GM19240 (cell line): ENCODE results near the gene RNF31.

Experiments
- DNase-seq: peaks from one replicate; pipeline ENCODE4 v3.0.0; 2011; ENCODE audit warnings: low spot score; ENCODE audit not compliant: insufficient read length

The RNF31 gene

DNA sequence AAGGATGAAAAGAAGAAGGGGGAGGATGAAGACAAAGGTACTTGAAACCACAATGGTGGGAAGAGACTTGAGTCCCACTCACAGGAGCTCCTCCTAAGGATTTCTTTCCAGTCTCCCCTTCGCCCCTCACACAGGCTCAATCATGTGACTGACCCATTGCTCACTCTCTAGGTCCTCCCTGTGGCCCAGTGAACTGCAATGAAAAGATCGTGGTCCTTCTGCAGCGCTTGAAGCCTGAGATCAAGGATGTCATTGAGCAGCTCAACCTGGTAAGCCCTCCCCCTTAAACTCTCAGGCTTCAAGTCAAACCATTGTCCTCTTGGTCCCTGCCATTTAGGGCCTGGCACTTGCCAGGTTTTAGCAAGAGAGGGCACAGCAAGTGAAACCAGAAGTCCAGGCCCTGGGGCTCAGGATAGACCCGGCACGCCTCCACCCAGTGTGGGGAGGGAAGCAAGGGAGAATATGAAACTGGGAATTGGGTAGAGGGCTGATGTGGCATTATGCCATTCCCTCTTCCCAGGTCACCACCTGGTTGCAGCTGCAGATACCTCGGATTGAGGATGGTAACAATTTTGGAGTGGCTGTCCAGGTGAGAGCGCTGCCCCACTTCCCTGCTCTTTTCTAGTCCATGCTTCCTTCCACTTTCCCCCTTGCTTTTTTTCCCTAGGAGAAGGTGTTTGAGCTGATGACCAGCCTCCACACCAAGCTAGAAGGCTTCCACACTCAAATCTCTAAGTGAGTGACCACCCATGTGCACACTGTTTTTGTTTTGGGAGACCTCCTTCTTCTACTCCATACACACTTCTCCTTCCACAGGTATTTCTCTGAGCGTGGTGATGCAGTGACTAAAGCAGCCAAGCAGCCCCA, 9.5 kb upstream of the RNF31 start:
- no peak for DNase-seq

GRCh38 chr14:24138396-24139271, 8.7 kb upstream of the RNF31 start:
- no peak for DNase-seq

GRCh38 chr14:24139272-24139934, 7.9 kb upstream of the RNF31 start:
- no peak for DNase-seq

DNA sequence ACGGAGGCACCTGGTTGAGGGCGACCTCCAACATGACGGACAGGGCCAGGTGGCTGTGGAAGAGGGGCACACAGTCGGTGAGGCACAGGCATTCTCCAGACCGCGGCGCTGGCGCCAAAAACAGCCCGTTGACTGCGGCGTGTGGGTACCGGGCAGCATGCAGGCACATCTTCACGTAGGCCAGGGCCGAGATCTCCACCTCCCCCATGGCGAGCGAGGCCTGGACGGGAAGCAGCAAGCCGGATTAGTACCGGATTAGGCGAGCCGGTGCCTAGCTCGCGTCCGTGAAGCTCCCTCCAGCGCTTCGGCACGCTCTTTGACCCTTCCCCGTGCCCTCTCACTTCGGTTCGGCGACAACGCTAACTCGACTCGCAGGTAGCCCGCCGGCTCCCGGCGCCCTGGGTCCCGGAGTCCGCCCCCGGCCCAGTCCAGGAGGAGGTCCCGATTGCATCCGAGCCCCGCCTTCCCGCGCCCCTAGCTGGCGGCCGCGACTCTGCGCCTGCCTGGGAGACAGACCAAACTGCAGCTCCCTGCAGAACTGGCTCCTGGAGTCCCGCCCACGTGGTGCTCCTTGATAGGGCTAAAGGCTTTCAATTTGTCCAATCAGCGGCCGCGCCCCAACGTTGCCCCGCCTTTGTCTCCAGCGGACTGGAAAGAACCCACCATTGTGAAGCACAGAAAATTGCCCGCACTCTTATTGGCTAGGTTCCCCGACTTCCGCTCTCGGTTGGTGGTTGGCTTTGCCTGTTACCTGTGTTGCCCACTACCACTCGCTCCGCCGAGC, 6.0 kb upstream of the RNF31 start, which contains the start of gene EMC9:
TSS of gene EMC9 (minus strand) at position 495 of the 784 bp plus-strand sequence. CDS start at position 208, 287 bp downstream.
- DNase-seq = peak; percentile 94

DNA sequence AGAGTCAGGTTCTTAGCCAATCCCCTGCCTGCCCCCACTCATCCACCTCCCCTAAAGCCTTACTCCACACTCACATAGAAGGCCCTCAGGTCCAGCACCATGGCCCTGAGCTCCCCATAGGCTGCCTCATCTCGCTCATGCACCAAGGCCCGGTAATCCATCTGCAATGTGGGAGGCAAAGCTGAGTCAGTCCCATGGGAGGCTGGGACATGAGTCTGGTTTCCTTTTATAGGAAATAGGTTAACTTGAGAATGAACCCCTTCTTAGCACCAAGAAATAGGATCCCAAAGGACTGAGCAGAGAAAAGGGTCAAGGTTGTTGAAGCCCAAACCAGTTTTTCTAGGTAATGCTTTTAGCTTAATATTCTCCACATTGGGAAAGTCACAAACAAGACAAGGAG, 3.8 kb upstream of the RNF31 start:
- DNase-seq = no peak

DNA sequence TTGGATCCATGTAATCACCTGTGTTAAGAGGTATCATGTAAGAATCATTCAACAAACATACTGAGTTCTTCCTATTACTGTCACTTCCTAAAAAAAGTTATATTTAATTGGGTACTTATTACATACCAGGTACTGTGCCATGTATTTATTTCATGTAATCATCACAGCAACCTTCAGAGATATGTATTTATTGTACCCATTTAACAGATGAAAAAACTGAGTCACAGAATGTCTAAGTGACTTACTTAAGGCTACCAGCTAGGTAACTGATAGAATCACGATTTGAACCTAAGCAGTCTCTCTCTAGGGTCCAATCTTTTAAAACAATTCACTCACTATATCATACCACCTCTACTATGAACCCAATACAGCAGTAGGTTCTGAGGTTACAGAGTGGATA, 2.8 kb upstream of the RNF31 start:
- no peak for DNase-seq

GRCh38 chr14:24145219-24145618, 2.1 kb upstream of the RNF31 start:
- no peak for DNase-seq

GRCh38 chr14:24145690-24146452, 1.4 kb upstream of the RNF31 start:
- DNase-seq = no peak

DNA sequence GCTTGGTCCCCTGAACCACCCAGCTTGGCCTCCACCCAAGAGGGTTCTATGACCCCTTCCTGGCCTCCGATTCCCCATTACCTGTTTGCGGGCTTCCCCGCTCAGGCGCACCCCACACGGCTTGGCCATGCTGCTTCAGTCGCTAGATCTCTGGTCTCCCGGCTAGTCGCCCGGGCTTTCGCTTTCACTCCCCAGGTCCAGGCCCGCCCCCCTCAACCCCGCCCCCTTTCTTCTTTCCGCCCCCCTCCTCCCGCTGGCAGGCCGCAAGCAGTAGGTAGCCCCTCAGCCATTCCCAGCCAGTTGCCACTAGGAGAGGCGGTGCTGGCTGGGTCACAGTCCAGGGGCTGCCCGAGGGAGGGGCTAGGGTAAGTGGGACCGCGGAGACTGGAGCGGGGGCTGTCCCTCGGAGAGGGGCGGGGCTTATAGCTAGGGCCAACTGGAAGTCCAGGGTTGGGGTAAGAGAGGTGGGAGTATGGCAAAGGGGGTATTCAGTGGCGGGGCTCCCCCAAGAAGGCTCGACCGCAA, 783 bp upstream of the RNF31 start, which contains the start of gene PSME2:
TSS of gene PSME2 (minus strand) at position 158 of the 525 bp plus-strand sequence. CDS start at position 129, 29 bp downstream.
- peak; percentile 94 for DNase-seq

DNA sequence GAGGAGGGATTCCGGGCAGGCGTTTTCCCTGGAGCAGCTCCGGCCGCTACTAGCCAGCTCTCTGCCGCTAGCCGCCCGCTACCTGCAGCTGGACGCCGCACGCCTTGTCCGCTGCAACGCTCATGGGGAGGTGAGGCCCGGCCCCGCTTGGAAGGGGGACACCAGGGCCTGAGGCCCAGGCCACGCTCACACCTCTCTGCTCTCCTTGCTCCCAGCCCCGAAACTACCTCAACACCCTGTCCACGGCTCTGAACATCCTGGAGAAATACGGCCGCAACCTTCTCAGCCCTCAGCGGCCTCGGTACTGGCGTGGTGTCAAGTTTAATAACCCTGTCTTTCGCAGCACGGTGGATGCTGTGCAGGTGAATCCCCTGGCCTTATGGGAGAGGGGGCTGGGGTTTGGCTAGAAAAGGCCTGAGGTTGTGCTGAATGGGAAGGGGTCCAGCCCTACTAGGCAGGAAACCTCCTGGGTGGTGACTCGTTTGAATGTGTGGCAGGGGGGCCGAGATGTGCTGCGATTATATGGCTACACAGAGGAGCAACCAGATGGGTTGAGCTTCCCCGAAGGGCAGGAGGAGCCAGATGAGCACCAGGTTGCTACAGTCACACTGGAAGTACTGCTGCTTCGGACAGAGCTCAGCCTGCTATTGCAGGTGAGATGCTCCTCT, 597 bp downstream of the RNF31 start:
- no peak for DNase-seq

DNA sequence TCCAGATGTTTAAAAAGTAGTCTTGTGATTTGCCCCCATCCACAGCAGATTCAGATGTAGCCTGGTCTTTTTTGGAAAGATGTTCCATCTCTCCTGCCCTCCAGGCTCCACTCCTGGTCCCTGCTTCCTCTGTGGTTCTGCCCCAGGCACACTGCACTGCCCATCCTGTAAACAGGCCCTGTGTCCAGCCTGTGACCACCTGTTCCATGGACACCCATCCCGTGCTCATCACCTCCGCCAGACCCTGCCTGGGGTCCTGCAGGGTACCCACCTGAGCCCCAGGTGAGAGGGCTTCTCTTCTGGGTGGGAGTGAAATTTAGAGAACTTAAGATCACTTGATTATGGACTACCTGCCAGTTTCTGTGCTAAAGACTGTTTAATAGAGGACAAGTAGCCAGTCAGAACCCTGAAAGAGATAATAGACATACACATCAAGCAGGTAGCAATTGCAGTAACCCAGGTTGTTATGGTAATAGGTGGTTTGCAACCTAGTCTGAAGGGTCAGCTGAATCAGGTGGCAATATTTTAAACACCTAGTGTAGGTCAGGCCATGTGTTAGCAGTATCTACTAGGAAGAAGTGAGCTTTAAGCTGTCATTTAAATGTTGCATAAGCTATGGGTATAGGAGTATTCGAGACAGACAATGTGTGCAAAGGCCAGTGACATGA, 2.1 kb downstream of the RNF31 start:
- DNase-seq = no peak

DNA sequence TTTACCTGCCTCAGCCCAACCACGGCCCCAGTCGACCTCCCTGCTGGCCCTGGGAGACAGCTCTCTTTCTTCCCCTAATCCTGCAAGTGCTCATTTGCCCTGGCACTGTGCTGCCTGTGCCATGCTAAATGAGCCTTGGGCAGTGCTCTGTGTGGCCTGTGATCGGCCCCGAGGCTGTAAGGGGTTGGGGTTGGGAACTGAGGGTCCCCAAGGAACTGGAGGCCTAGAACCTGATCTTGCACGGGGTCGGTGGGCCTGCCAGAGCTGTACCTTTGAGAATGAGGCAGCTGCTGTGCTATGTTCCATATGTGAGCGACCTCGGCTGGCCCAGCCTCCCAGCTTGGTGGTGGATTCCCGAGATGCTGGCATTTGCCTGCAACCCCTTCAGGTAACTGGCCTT, 2.8 kb downstream of the RNF31 start:
- DNase-seq = no peak

DNA sequence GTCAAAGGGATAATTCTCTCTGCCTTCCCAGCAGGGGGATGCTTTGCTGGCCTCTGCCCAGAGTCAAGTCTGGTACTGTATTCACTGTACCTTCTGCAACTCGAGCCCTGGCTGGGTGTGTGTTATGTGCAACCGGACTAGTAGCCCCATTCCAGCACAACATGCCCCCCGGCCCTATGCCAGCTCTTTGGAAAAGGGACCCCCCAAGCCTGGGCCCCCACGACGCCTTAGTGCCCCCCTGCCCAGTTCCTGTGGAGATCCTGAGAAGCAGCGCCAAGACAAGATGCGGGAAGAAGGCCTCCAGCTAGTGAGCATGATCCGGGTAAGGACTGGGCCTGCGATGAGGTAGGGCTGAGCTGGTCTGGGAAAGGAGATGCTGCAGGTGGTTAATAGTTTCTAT, 3.3 kb downstream of the RNF31 start:
- DNase-seq = no peak

DNA sequence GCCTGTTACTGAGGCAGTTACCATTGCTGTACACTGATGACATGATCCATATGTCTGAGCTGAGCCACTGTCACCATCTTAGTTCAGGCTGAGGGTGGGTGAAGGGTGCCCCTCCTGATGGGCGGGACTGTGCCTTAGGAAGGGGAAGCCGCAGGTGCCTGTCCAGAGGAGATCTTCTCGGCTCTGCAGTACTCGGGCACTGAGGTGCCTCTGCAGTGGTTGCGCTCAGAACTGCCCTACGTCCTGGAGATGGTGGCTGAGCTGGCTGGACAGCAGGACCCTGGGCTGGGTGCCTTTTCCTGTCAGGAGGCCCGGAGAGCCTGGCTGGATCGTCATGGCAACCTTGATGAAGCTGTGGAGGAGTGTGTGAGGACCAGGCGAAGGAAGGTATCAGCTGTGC, 3.7 kb downstream of the RNF31 start:
- no peak for DNase-seq

DNA sequence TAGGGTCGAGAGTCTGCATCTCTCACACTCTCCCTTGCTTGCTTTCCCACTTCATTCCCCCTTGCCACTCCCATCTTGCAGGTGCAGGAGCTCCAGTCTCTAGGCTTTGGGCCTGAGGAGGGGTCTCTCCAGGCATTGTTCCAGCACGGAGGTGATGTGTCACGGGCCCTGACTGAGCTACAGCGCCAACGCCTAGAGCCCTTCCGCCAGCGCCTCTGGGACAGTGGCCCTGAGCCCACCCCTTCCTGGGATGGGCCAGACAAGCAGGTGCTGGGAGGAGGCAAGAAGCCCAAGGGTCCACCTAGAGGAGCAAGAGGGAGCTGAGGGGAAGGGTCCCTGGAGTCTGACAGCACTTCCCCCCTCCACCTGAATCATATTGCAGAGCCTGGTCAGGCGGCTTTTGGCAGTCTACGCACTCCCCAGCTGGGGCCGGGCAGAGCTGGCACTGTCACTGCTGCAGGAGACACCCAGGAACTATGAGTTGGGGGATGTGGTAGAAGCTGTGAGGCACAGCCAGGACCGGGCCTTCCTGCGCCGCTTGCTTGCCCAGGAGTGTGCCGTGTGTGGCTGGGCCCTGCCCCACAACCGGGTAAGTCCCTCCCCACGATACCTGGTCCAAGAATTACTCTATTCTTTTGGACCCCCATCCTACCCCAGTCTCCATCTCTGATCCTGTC, 4.2 kb downstream of the RNF31 start:
- DNase-seq = no peak

DNA sequence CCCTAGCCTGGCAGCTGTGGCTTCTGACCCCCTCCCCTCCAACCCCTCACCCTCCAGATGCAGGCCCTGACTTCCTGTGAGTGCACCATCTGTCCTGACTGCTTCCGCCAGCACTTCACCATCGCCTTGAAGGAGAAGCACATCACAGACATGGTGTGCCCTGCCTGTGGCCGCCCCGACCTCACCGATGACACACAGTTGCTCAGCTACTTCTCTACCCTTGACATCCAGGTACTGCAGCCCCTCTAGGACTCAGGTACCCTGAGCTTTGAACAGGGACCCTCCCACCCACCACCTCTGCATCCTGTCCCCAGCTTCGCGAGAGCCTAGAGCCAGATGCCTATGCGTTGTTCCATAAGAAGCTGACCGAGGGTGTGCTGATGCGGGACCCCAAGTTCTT, 7.8 kb downstream of the RNF31 start:
- DNase-seq = no peak

DNA sequence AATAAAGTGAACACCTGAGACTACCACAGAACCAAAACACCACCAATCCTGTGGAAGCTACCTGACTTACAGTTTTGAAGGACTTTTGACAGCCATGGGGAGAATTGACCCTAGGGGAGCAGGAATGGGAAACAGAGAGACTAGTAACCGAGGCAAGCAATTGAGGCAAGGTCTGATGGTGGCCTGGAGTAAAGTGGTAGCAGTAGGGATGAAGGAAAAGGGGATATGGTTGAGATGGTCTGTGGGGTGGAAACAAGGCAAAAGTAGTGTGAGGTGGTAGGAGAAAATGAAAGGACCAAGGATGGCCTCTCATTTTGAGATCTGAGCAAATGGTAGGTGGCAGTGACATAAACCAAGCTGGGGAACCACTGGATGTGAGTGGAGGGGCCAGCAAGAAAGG, 9.5 kb downstream of the RNF31 start:
- no peak for DNase-seq

DNA sequence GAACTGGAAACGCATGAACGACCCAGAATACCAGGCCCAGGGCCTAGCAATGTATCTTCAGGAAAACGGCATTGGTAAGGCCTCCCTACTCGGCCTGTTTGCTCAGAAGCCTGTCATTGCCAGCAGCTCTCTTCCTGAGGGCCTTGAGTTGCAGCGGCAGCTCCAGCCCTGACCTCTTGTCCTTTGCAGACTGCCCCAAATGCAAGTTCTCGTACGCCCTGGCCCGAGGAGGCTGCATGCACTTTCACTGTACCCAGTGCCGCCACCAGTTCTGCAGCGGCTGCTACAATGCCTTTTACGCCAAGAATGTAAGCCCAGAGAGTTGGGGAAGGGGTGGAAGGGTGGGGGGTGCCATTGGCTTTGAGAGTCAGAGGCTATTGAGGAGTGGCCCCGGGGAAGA, 10.0 kb downstream of the RNF31 start:
- no peak for DNase-seq
